ENCODE results near the gene SLC44A3. TPM values are rescaled to one million over a fixed set of nuclear protein-coding genes. Genes with fewer than 3 reads are reported as not detected.

Gene SLC44A3
- total RNA-seq, 4 donors from 2014 or later, result 7.6 to 15.5 (median 10.0) TPM

GRCh38 chr1:94892604-94893254 lies 72.6 kb downstream of the SLC44A3 start:
- 92% methylated on average over 4 of the region's 4 CpGs for WGBS
- no peak overlapping the region for H3K4me3 ChIP-seq
- H3K27me3 ChIP-seq, result no peaks in the 10 kb centered on the region
- H3K4me1 ChIP-seq, result no peaks in the 10 kb centered on the region
- no peaks in the 10 kb centered on the region for H3K9me3 ChIP-seq
- peaks cover 23% of the 10 kb centered on the region for H3K36me3 ChIP-seq
- TF ChIP-seq EP300 (IDR thresholded peaks at IDR 0.05) (no peak), CTCF (IDR thresholded peaks at IDR 0.05) (no peak), POLR2AphosphoS5 (IDR thresholded peaks at IDR 0.05) (no peak)
- no peak for DNase-seq (ENCODE audit: low spot score in 2 of 2)
- no peak overlapping the region for H3K27ac ChIP-seq

GRCh38 chr1:94894630-94895029 lies 74.5 kb downstream of the SLC44A3 start:
- Histone ChIP-seq H3K9me3 (no peaks in the 10 kb centered on the region), H3K27me3 (no peaks in the 10 kb centered on the region), H3K27ac (no peak overlapping the region), H3K4me1 (no peaks in the 10 kb centered on the region), H3K4me3 (no peak overlapping the region), H3K36me3 (peaks cover 27% of the 10 kb centered on the region)
- TF ChIP-seq POLR2AphosphoS5 (IDR thresholded peaks at IDR 0.05), result no peak
- no peak for TF ChIP-seq CTCF (IDR thresholded peaks at IDR 0.05)
- TF ChIP-seq EP300 (IDR thresholded peaks at IDR 0.05), result no peak
- no peak for TF ChIP-seq POLR2A (IDR thresholded peaks at IDR 0.05)
- WGBS, result 80% methylated on average over 4 of the region's 4 CpGs
- DNase-seq (ENCODE audit: low spot score in 2 of 2), result no peak

GRCh38 chr1:94895518-94895917 lies 75.4 kb downstream of the SLC44A3 start:
- DNase-seq (ENCODE audit: low spot score in 2 of 2), result no peak
- H3K27me3 ChIP-seq, result no peaks in the 10 kb centered on the region
- no peaks in the 10 kb centered on the region for H3K9me3 ChIP-seq
- H3K27ac ChIP-seq, result no peak overlapping the region
- 97% methylated on average over 1 of the region's 1 CpG for WGBS
- TF ChIP-seq POLR2A (IDR thresholded peaks at IDR 0.05), result no peak
- H3K4me1 ChIP-seq, result no peaks in the 10 kb centered on the region
- H3K4me3 ChIP-seq, result no peak overlapping the region
- peaks cover 31% of the 10 kb centered on the region for H3K36me3 ChIP-seq

GRCh38 chr1:94898491-94899385 lies 78.6 kb downstream of the SLC44A3 start:
- H3K4me3 ChIP-seq, result no peak overlapping the region

GRCh38 chr1:94899756-94900155 lies 79.6 kb downstream of the SLC44A3 start:
- peaks cover 31% of the 10 kb centered on the region for H3K36me3 ChIP-seq

More at GRCh38 chr1:94898491-94899385, 78.6 kb downstream of the SLC44A3 start:
- no peaks in the 10 kb centered on the region for H3K4me1 ChIP-seq
- 91% methylated on average over 7 of the region's 7 CpGs for WGBS
- no peak for TF ChIP-seq POLR2A (IDR thresholded peaks at IDR 0.05)
- no peak for TF ChIP-seq CTCF (IDR thresholded peaks at IDR 0.05)
- TF ChIP-seq EP300 (IDR thresholded peaks at IDR 0.05), result no peak
- no peak for TF ChIP-seq POLR2AphosphoS5 (IDR thresholded peaks at IDR 0.05)
- H3K27me3 ChIP-seq, result no peaks in the 10 kb centered on the region
- H3K27ac ChIP-seq, result peak overlapping the region; percentile 16
- peaks cover 31% of the 10 kb centered on the region for H3K36me3 ChIP-seq
- H3K9me3 ChIP-seq, result no peaks in the 10 kb centered on the region
- DNase-seq (ENCODE audit: low spot score in 2 of 2), result no peak

More at GRCh38 chr1:94899756-94900155, 79.6 kb downstream of the SLC44A3 start:
- Histone ChIP-seq H3K27ac (no peak overlapping the region), H3K9me3 (no peaks in the 10 kb centered on the region), H3K4me3 (no peak overlapping the region), H3K4me1 (no peaks in the 10 kb centered on the region), H3K27me3 (no peaks in the 10 kb centered on the region)
- TF ChIP-seq CTCF (IDR thresholded peaks at IDR 0.05) (no peak), POLR2AphosphoS5 (IDR thresholded peaks at IDR 0.05) (no peak), EP300 (IDR thresholded peaks at IDR 0.05) (no peak), POLR2A (IDR thresholded peaks at IDR 0.05) (no peak)
- DNase-seq (ENCODE audit: low spot score in 2 of 2), result no peak
- 65% methylated on average over 1 of the region's 1 CpG for WGBS
